Ovary (tissue), 9 donors: ENCODE measurements around the gene SPATA13. TPM values are rescaled to one million over a fixed set of nuclear protein-coding genes. Genes with fewer than 3 reads are reported as not detected.

Experiments
- DNase-seq, 5 donors: peaks; one replicate each; pipeline ENCODE4 v3.0.0-alpha.2; 2019 to 2020
- H3K27ac ChIP-seq, 2 donors: fragments of 200-600 bp; one replicate each; pipeline versions ENCODE4 v1.5.1 to v1.8.0; 2019 to 2022
- H3K27me3 ChIP-seq: fragments of 200-600 bp; one replicate; pipeline ENCODE4 v1.8.0; 2022
- H3K36me3 ChIP-seq: fragments of 200-600 bp; sonication (generic); one replicate; pipeline ENCODE4 v1.5.1; 2019
- H3K4me1 ChIP-seq: one replicate; pipeline ENCODE4 v1.8.1; 2013; ENCODE audit warnings: mild to moderate bottlenecking, moderate library complexity; ENCODE audit not compliant: insufficient read depth
- H3K4me3 ChIP-seq: fragments of 200-600 bp; sonication (generic); one replicate; pipeline ENCODE4 v1.5.1; 2017
- H3K9me3 ChIP-seq, 2 donors: fragments of 200-600 bp in 1 of 2; sonication (generic) in 1 of 2; one replicate each; pipeline versions ENCODE4 v1.5.1 to v1.8.1; 2013 to 2019; ENCODE audit warnings: mild to moderate bottlenecking in 1 of 2, moderate library complexity in 1 of 2
- EP300 ChIP-seq: sonication (generic); formaldehyde crosslinking; IDR thresholded peaks from one replicate; pipeline ENCODE4 v1.6.1; 2017; ENCODE audit warnings: antibody characterized with exemption
- POLR2A ChIP-seq: fragments of 450-650 bp; IDR thresholded peaks from one replicate; pipeline ENCODE4 v1.6.1; 2017; ENCODE audit warnings: antibody characterized with exemption, mild to moderate bottlenecking, moderate library complexity
- WGBS, 3 donors: extraction: QIAGEN DNeasy Blood & Tissue Kit in 1 of 3; methylation state at CpG; one replicate each; pipeline versions ENCODE4 v1.1.5 to v1.1.7; 2013 to 2017; 5-methylcytosine and 5-hydroxymethylcytosine counted together
- intact Hi-C, 4 donors: fragments of 100-400 bp; cut with DNase I; formaldehyde crosslinking; loops; one replicate each; pipeline versions ENCODE4 v1.11.0 to v1.15.1; 2022 to 2023
- polyA plus RNA-seq, 2 donors: library from polyadenylated mRNA; stranded (reverse); fragments of 200-250 nt in 1 of 2; fragments of 350-450 nt in 1 of 2; fragmentation: Illumina TruSeq in 1 of 2; extraction: RNeasy Lipid Tissue Mini Kit (QIAGEN cat#74804) in 1 of 2; gene quantifications; one replicate each; pipeline ENCODE4 v1.2.3, GENCODE V29; 2013 to 2014
- total RNA-seq, 7 donors: library from RNA; depleted of rRNA in 2 of 7; stranded (reverse); fragments of >200 nt in 2 of 7; fragmentation: NEBNext Ultra II Directional in 3 of 7; extraction: Animal tissue kit (Norgen Biotek cat#: 25700) in 3 of 7; gene quantifications; one replicate each; pipeline versions ENCODE4 v1.1.0 to v1.2.4, GENCODE V29; 2016 to 2023
- TF ChIP-seq, protein P1 (sequence below), 3 donors: fragments of 450-650 bp in 2 of 3; fragments of 200-600 bp in 1 of 3; IDR thresholded peaks; one replicate each; pipeline versions ENCODE4 v1.5.1 to v1.8.0; 2016 to 2022; ENCODE audit warnings: antibody characterized with exemption in 3 of 3, mild to moderate bottlenecking in 1 of 3
- donor health status: DM: no; HTN: no; CAD: no; lungs with moderate emphysema.
- donor health status: DM: no; HTN: no; CAD: no.
- donor health status: Bipolar disorder and iron deficiency.
- donor health status: DM: yes; HTN: yes; CAD: no.
- donor health status: DM: no; HTN: no; CAD: no.
- donor health status: DM: yes; HTN: yes; CAD: no.

The SPATA13 gene
- total and polyA plus RNA-seq, 9 donors, result 11.1 to 60.3 (median 30.0) TPM

GRCh38 chr13:24328145-24328544 lies 167.6 kb downstream of the SPATA13 start:
- intact Hi-C loops, result no loop called here
- TF ChIP-seq EP300 (no peak), POLR2A (no peak)
- TF ChIP-seq, protein P1, sequence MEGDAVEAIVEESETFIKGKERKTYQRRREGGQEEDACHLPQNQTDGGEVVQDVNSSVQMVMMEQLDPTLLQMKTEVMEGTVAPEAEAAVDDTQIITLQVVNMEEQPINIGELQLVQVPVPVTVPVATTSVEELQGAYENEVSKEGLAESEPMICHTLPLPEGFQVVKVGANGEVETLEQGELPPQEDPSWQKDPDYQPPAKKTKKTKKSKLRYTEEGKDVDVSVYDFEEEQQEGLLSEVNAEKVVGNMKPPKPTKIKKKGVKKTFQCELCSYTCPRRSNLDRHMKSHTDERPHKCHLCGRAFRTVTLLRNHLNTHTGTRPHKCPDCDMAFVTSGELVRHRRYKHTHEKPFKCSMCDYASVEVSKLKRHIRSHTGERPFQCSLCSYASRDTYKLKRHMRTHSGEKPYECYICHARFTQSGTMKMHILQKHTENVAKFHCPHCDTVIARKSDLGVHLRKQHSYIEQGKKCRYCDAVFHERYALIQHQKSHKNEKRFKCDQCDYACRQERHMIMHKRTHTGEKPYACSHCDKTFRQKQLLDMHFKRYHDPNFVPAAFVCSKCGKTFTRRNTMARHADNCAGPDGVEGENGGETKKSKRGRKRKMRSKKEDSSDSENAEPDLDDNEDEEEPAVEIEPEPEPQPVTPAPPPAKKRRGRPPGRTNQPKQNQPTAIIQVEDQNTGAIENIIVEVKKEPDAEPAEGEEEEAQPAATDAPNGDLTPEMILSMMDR (IDR thresholded peaks at IDR 0.05), result no peak
- Histone ChIP-seq H3K36me3 (no peaks in the 10 kb centered on the region), H3K9me3 (peaks cover 0 to 5% of the 10 kb centered on the region in 2 donors), H3K27ac (no peak overlapping the region), H3K4me3 (no peak overlapping the region), H3K4me1 (no peaks in the 10 kb centered on the region), H3K27me3 (no peaks in the 10 kb centered on the region)
- 2 to 31% (median 17%) methylated on average over 35 to 38 of the region's 38 CpGs for WGBS, 3 donors
- DNase-seq, result no peak

- Histone ChIP-seq H3K9me3 (no peaks in the 10 kb centered on the region), H3K4me3 (no peak overlapping the region), H3K27me3 (no peaks in the 10 kb centered on the region), H3K36me3 (no peaks in the 10 kb centered on the region), H3K27ac (no peak overlapping the region), H3K4me1 (no peaks in the 10 kb centered on the region)
- TF ChIP-seq POLR2A (no peak), EP300 (no peak)
- TF ChIP-seq, protein P1 (IDR thresholded peaks at IDR 0.05), result no peak
- DNase-seq, result no peak
- WGBS, 3 donors, result 94 to 97% (median 96%) methylated on average over 18 to 36 of the region's 36 CpGs
- intact Hi-C loops, result no loop called here
These were observed 178.2 kb downstream of the SPATA13 start for GRCh38 chr13:24338721-24339120.

DNA sequence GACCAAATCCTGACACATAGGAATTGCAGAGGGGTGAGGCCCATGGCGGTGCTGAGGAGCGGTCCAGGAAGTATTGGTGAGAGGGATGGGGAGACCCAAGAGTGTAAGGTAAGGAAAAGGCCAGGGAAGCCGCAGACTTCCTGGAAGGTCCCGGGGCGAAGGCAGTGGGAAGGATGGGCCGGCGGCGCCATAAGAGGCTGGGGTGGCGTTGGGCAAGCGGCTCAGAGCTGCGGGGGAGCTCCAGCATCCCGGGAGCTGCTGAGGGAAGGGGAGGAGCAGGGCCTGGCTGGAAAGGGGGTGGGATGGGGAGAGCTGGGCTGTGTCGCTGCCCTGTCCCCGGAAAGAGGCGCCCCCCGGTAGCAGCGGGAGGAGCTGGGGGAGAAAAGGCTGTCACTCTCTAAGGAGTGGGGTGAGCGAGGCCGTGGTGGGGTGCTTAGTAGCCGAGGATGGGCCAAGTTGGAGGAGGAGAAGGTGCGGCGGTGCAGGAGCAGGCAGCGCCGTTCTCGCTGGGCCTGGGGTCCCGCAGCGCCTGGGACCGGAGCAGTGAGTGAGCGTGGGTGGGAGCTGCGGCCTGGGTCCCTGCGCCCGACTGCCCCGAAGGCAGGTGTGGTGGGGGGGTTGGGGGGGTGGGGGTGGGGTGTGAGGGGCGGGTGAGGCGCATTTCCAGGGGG lies 179.6 kb downstream of the SPATA13 start:
- no peak for DNase-seq
- intact Hi-C loops, result no loop called here
- TF ChIP-seq EP300 (no peak), POLR2A (no peak)
- TF ChIP-seq, protein P1 (IDR thresholded peaks at IDR 0.05), result no peak
- Histone ChIP-seq H3K27ac (no peak overlapping the region), H3K4me3 (no peak overlapping the region), H3K9me3 (no peaks in the 10 kb centered on the region), H3K4me1 (no peaks in the 10 kb centered on the region), H3K27me3 (no peaks in the 10 kb centered on the region), H3K36me3 (no peaks in the 10 kb centered on the region)
- 71 to 77% (median 76%) methylated on average over 33 to 35 of the region's 35 CpGs for WGBS, 3 donors

- TF ChIP-seq, protein P1 (IDR thresholded peaks at IDR 0.05), result no peak
- TF ChIP-seq POLR2A (no peak), EP300 (no peak)
- Histone ChIP-seq H3K27me3 (no peaks in the 10 kb centered on the region), H3K27ac (no peak overlapping the region), H3K36me3 (no peaks in the 10 kb centered on the region), H3K9me3 (no peaks in the 10 kb centered on the region), H3K4me1 (no peaks in the 10 kb centered on the region), H3K4me3 (no peak overlapping the region)
- DNase-seq, result no peak
- WGBS, 3 donors, result 77 to 85% (median 80%) methylated on average over 26 of the region's 26 CpGs
- intact Hi-C loops, result no loop called here
These were observed 180.1 kb downstream of the SPATA13 start for GRCh38 chr13:24340608-24340955.
